ENCODE data around the gene RPL27A. TPM values are rescaled to one million over a fixed set of nuclear protein-coding genes. Genes with fewer than 3 reads are reported as not detected.

RPL27A gene
- total RNA-seq, 1 experiment from 2014 or later: 1,103 TPM

- peak; percentile 53; the same call in 1 of the 2 replicates for TF ChIP-seq SMAD4 (CRISPR knock-in tag; IDR thresholded peaks at IDR 0.05)
- TF ChIP-seq ZBTB43 (CRISPR knock-in tag; IDR thresholded peaks at IDR 0.05): 0 out of 2 replicates have a peak, but pooled peaks have one; percentile 54
- TF ChIP-seq PREB (CRISPR knock-in tag; IDR thresholded peaks at IDR 0.05; ENCODE audit: borderline replicate concordance): 0 out of 2 replicates have a peak, but pooled peaks have one; percentile 37
- TF ChIP-seq ZNF425 (CRISPR knock-in tag; conservative IDR thresholded peaks at IDR 0.05): no peak
- TF ChIP-seq ATF2 (CRISPR knock-in tag; IDR thresholded peaks at IDR 0.05; ENCODE audit: borderline replicate concordance, low read depth): no peak
- TF ChIP-seq TEAD4 (CRISPR knock-in tag; IDR thresholded peaks at IDR 0.05): no peak
- no peak for TF ChIP-seq MXD4 (CRISPR knock-in tag; IDR thresholded peaks at IDR 0.05; ENCODE audit: borderline replicate concordance)
- TF ChIP-seq ZMAT4 (CRISPR knock-in tag; IDR thresholded peaks at IDR 0.05): no peak
- 0 out of 2 replicates have a peak, but pooled peaks have one; percentile 18 for TF ChIP-seq ATF1 (CRISPR knock-in tag; IDR thresholded peaks at IDR 0.05)
- no peak for TF ChIP-seq IRF2 (CRISPR knock-in tag; IDR thresholded peaks at IDR 0.05; ENCODE audit: borderline replicate concordance, low read depth)
- no peak for TF ChIP-seq ZNF512 (CRISPR knock-in tag; IDR thresholded peaks at IDR 0.05; ENCODE audit: borderline replicate concordance)
- TF ChIP-seq TP53 (CRISPR knock-in tag; IDR thresholded peaks at IDR 0.05): no peak
- peak; percentile 87 for TF ChIP-seq CREM (CRISPR knock-in tag; IDR thresholded peaks at IDR 0.05)
- 0 out of 2 replicates have a peak, but pooled peaks have one; percentile 13 for TF ChIP-seq NFYB (CRISPR knock-in tag; conservative IDR thresholded peaks at IDR 0.05; ENCODE audit: low read depth)
- no peak for TF ChIP-seq PRDM15 (CRISPR knock-in tag; IDR thresholded peaks at IDR 0.05)
- TF ChIP-seq ZNF317 (CRISPR knock-in tag; IDR thresholded peaks at IDR 0.05; ENCODE audit: borderline replicate concordance, low read depth): no peak
- no peak; the same call in 1 of the 2 replicates for TF ChIP-seq HMGA2 (CRISPR knock-in tag; IDR thresholded peaks at IDR 0.05)
- TF ChIP-seq ETV6 (CRISPR knock-in tag; IDR thresholded peaks at IDR 0.05): peak; percentile 30
- peak; percentile 97 for TF ChIP-seq SP1 (CRISPR knock-in tag; conservative IDR thresholded peaks at IDR 0.05)
- no peak for TF ChIP-seq JAZF1 (CRISPR knock-in tag; IDR thresholded peaks at IDR 0.05)
- 0 out of 2 replicates have a peak, but pooled peaks have one; percentile 5 for TF ChIP-seq RELA (CRISPR knock-in tag; IDR thresholded peaks at IDR 0.05; ENCODE audit: borderline replicate concordance)
- peak; percentile 37; the same call in 1 of the 2 replicates for TF ChIP-seq NR1H2 (CRISPR knock-in tag; IDR thresholded peaks at IDR 0.05)
- no peak; the same call in 1 of the 2 replicates for TF ChIP-seq HMGXB4 (CRISPR knock-in tag; IDR thresholded peaks at IDR 0.05)
- TF ChIP-seq TEAD1 (CRISPR knock-in tag; IDR thresholded peaks at IDR 0.05): peak; percentile 91
These were observed at the start of gene RPL27A, which contains the start of gene TRIM66 (continued) for GRCh38 chr11:8682303-8683114.
